Measurements from ENCODE around the gene DDX39A. TPM values are rescaled to one million over a fixed set of nuclear protein-coding genes. Genes with fewer than 3 reads are reported as not detected.
"Not testable (repeated sequence)": the region's sequence is repeated elsewhere in the genome, so short reads cannot be mapped to it uniquely, and the experiment has no call there.

Gene DDX39A
- total RNA-seq, 2 experiments from 2014 or later, result 219 to 227 TPM

DNA sequence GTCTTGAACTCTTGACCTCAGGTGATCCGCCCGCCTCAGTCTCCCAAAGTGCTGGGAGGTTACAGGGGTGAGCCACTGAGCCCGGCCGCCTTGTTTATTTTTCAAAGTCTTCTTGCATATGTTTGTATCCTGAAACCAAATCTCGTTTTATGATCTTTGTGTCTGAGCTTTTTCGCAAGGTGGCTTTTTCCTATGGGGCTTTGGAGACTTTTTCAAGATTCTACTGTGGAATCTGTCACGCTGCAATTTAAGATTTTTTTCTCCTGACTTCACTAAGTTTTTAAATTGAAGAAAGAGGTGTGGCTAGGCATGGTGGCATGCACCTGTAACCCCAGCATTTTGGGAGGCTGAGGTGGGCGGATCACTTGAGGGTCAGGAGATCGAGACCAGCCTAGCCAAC lies 44.8 kb downstream of the DDX39A start:
- H3K4me3 Mint-ChIP-seq, result peak overlapping the region; percentile 60
- intact Hi-C loops (cut with micrococcal nuclease), result loop anchor here (10.0 kb wide), 1 partner anchor 1700 kb away; the partner anchor contains the start of gene TPM4

DNA sequence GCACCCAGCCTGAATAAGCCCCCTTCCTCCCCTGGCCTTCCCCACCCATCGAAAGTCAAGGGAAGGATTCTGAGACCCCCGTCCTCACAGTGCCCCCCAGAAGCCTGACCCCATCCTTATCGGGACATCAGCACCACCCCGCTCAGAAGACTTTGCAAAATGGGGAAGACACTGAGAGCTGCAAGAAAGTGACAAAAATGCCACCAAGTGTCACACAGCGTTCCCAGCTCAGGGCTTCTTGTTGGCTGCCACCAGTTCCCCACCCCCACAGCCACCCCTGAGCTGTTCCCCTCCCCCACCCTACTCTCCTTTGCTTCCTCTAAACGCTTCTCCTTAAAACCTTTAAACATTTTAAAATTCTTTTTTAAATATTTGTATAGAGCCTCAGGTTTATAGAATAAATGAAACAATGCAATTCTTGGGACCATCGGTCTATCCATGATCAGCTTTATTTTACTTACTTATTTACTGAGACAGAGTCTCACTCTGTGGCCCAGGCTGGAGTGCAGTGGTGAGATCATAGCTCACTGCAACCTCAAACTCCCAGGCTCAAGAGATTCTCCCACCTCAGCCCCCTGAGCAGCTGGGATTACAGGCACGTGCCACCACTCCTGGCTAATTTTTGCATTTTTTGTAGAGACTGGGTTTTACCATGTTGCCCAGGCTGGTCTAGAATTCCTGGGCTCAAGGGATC lies 46.6 kb downstream of the DDX39A start:
- intact Hi-C loops (cut with micrococcal nuclease), result loop anchor here (10.0 kb wide), 1 partner anchor 1702 kb away; the partner anchor contains the start of gene TPM4

More for the DNA sequence above, 44.8 kb downstream of the DDX39A start:
- Mint-ChIP-seq H3K4me1 (ENCODE audit: low read depth) (peaks cover 67% of the 10 kb centered on the region), H3K27ac (peak overlapping the region; percentile 95)
- CTCF ChIA-PET; H3K9me3 Mint-ChIP-seq; DNase-seq; H3K27me3 Mint-ChIP-seq (ENCODE audit: low read depth); H3K36me3 Mint-ChIP-seq (ENCODE audit: low read depth): not testable (repeated sequence)

DNA sequence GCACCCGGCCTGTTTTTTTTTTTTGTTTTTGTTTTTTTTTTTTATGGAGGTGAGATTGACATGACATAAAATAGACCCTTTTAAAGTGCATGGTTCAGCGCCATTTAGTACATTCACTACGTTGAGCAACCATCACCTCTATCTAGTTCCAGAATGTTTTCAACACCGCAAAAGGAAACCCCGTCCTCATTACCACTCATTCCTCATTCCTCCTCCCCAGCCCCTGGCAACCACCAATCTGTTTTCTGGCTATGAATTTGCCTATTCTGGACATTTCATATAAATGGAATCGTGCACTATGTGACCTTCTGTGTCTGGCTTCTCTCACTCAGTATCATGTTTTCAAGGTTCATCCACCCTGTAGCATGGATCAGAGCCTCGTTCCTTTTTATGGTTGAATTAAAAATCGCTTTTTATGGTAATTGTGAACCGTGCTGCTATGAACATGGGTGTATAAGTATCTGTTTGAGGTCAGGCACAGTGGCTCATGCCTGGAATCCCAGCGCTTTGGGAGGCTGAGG lies 47.8 kb downstream of the DDX39A start:
- intact Hi-C loops (cut with micrococcal nuclease), result loop anchor here (10.0 kb wide), 1 partner anchor 1703 kb away; the partner anchor contains the start of gene TPM4
- Mint-ChIP-seq H3K36me3 (ENCODE audit: low read depth) (peaks cover 8% of the 10 kb centered on the region), H3K4me1 (ENCODE audit: low read depth) (peaks cover 80% of the 10 kb centered on the region), H3K27me3 (ENCODE audit: low read depth) (no peaks in the 10 kb centered on the region), H3K9me3 (peaks cover 6% of the 10 kb centered on the region), H3K27ac (peak overlapping the region; percentile 100), H3K4me3 (peak overlapping the region; percentile 11)
- no peak for DNase-seq
- CTCF ChIA-PET, result interaction anchor here (3.4 kb wide), 1 partner anchor 10 kb away, joined by 38 read pairs; the partner anchor contains the start of gene ADGRE5

More for the DNA sequence above, 46.6 kb downstream of the DDX39A start:
- not testable (repeated sequence) for DNase-seq; H3K27me3 Mint-ChIP-seq (ENCODE audit: low read depth); H3K36me3 Mint-ChIP-seq (ENCODE audit: low read depth); H3K9me3 Mint-ChIP-seq
- peak overlapping the region; percentile 100 for H3K27ac Mint-ChIP-seq
- CTCF ChIA-PET, result interaction anchor here (0.9 to 1.3 kb wide), 3 partner anchors 9 to 11 kb away, joined by 3 read pairs; no protein-coding TSS in a partner anchor
- peak overlapping the region; percentile 26 for H3K4me3 Mint-ChIP-seq
- peaks cover 69% of the 10 kb centered on the region for H3K4me1 Mint-ChIP-seq (ENCODE audit: low read depth)

DNA sequence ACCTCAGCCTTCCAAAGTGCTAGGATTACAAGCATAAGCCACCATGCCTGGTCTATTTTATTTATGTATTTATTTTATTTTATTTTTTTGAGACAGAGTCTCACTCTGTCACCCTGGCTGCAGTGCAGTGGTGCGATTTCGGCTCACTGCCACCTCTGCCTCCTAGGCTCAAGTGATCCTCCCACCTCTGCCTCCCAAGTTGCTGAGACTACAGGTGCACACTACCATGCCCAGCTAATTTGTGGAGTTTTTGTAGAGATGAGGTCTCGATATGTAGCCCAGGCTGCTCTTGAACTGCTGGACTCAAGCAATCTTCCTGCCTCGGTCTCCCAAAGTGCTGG lies 48.2 kb downstream of the DDX39A start:
- Mint-ChIP-seq H3K27ac (peak overlapping the region; percentile 100), H3K27me3 (ENCODE audit: low read depth) (no peaks in the 10 kb centered on the region), H3K4me3 (peak overlapping the region; percentile 75), H3K36me3 (ENCODE audit: low read depth) (peaks cover 8% of the 10 kb centered on the region), H3K9me3 (peaks cover 6% of the 10 kb centered on the region), H3K4me1 (ENCODE audit: low read depth) (peaks cover 81% of the 10 kb centered on the region)
- intact Hi-C loops (cut with micrococcal nuclease), result loop anchor here (10.0 kb wide), 1 partner anchor 1704 kb away; the partner anchor contains the start of gene TPM4
- CTCF ChIA-PET, result interaction anchor here (0.7 to 3.4 kb wide), 4 partner anchors 9 to 223 kb away, joined by 3 to 38 read pairs (median 4); partner anchors contain the start of gene ADGRE5
- DNase-seq, result no peak

DNA sequence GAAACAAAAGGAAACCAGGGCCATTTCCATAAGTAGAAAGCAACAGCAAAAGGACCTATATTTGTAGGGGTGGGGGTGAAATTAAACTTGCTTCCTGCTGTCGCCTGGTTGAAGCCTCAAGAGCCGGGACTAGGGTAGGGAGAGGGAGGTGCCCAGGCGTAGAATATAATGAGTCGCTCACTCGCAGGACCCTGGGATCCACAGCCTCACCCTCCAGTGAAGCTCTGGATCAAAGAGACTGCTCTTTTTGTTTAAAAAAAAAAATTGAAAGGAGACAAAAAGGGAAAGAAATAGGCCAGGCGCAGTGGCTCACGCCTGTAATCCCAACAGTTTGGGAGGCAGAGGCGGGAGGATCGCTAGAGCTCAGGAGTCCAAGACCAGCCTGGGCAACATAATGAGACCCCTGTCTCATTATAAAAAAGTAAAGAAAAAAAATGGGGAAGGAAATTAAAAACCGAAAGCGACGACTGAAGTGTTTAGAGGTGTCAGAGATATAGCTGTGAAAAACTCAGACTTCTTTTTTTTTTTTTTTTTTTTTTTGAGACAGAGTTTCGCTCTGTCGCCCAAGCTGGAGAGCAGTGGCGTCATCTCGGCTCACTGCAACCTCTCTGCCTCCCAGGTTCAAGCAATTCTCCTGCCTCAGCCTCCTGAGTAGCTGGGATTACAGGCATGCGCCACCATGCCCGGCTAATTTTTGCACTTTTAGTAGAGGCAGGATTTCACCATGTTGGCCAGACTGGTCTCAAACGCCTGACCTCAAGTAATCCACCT lies 48.8 kb downstream of the DDX39A start:
- CTCF ChIA-PET, result interaction anchor here (0.7 to 3.4 kb wide), 4 partner anchors 8 to 222 kb away, joined by 3 to 38 read pairs (median 4); partner anchors contain the start of gene ADGRE5
- Mint-ChIP-seq H3K36me3 (ENCODE audit: low read depth) (peaks cover 8% of the 10 kb centered on the region), H3K4me3 (peak overlapping the region; percentile 75), H3K9me3 (peaks cover 6% of the 10 kb centered on the region), H3K4me1 (ENCODE audit: low read depth) (peaks cover 81% of the 10 kb centered on the region), H3K27ac (peak overlapping the region; percentile 100), H3K27me3 (ENCODE audit: low read depth) (no peaks in the 10 kb centered on the region)
- intact Hi-C loops (cut with micrococcal nuclease), result loop anchor here (10.0 kb wide), 1 partner anchor 1704 kb away; the partner anchor contains the start of gene TPM4
- DNase-seq, result peak; percentile 80

DNA sequence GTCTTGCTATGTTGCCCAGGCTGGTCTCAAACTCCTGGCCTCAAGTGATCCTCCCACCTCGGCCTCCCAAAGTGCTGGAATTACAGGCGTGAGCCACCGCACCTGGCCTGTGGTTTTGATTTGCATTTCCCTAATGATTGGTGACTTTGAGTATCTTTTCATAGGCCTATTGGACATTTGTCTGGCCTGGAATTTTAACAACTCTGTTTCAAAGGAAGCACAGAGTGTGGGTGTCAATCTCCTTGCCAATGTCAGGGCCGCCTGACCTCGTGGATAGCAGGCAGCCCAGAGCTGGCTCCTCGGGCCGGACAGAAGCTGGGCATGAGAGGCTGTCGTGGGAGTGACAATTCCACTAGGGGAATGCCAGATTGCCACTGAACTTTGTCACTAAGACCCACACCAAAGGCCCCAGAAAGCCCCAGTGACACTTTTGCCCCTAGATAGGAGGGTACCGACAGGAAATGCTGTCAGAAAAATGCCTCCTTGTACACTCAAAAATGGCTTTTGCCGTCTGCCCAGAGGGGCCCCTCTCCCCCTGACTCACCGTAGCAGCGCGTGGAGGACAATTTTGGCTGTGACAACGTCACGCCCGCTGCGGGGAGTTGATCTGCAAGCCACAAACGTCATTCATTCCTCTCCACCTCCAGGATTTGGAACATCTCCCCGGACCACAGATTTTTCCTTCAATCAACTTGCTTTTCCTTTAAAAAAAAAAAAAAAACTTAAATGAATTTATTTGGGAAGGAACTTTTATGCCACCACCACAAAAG lies 49.6 kb downstream of the DDX39A start:
- intact Hi-C loops (cut with micrococcal nuclease), result loop anchor here (1.0 to 10.0 kb wide), 7 partner anchors 13 to 1705 kb away; partner anchors contain the start of genes DNAJB1, IER2, RFX1 and STX10
- CTCF ChIA-PET, result interaction anchor here (0.8 to 3.4 kb wide), 3 partner anchors 12 to 221 kb away, joined by 4 to 38 read pairs (median 4); partner anchors contain the start of gene ADGRE5
- peak; percentile 97 for DNase-seq
- no peaks in the 10 kb centered on the region for H3K27me3 Mint-ChIP-seq (ENCODE audit: low read depth)
- peaks cover 8% of the 10 kb centered on the region for H3K36me3 Mint-ChIP-seq (ENCODE audit: low read depth)
- peaks cover 81% of the 10 kb centered on the region for H3K4me1 Mint-ChIP-seq (ENCODE audit: low read depth)
- peak overlapping the region; percentile 75 for H3K4me3 Mint-ChIP-seq
- H3K9me3 Mint-ChIP-seq, result peaks cover 6% of the 10 kb centered on the region
- peak overlapping the region; percentile 100 for H3K27ac Mint-ChIP-seq

DNA sequence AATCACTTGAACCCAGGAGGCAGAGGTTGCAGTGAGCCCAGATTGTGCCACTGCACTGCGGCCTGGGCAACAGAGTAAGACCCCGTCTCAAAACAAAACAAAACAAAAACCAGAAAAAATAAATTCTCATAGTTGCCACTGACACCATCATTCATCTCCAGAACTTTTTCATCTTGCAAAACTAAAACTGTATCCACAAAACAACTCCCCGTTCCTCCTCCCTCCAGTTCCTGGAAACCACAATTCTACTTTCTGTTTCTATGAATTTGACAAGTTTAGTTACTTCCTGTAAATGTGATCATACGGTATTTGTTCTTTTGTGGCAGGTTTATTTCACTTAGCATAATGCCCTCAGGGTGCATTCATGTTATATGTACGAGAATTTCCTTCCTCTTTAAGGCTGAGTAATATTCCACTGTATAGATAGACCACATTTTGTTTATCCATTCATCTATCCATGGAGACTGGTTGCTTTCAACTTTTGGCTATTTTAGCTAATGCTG lies 51.1 kb downstream of the DDX39A start:
- peak overlapping the region; percentile 42 for H3K4me3 Mint-ChIP-seq
- H3K36me3 Mint-ChIP-seq (ENCODE audit: low read depth), result peaks cover 8% of the 10 kb centered on the region
- peaks cover 6% of the 10 kb centered on the region for H3K9me3 Mint-ChIP-seq
- H3K27ac Mint-ChIP-seq, result peak overlapping the region; percentile 100
- intact Hi-C loops (cut with micrococcal nuclease), result loop anchor here (1.0 to 5.0 kb wide), 4 partner anchors 361 to 1216 kb away; partner anchors contain the start of genes IER2, RFX1 and STX10
- peak; percentile 63 for DNase-seq
- no peaks in the 10 kb centered on the region for H3K27me3 Mint-ChIP-seq (ENCODE audit: low read depth)
- peaks cover 77% of the 10 kb centered on the region for H3K4me1 Mint-ChIP-seq (ENCODE audit: low read depth)
- CTCF ChIA-PET, result interaction anchor here (1.5 to 3.4 kb wide), 2 partner anchors 13 to 17 kb away, joined by 6 to 38 read pairs; partner anchors contain the start of gene ADGRE5

DNA sequence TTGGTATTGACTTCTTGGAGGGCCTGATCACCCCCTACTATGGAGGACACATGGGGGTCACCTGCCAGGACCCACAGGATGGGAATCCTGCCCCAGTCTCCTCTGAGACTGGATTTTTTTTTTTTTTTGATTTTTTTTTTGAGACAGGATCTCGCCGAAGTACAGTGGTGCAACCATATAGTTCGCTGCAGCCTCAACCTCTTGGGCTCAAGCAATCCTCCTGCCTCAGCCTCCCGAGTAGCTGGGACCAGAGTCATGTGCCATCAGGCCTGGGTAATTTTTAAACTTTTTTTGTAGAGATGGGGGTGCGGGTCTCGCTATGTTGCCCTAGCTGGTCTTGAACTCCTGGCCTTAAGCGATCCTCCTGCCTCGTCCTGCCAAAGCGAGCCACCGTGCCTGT lies 52.1 kb downstream of the DDX39A start:
- H3K27ac Mint-ChIP-seq, result peak overlapping the region; percentile 100
- H3K36me3 Mint-ChIP-seq (ENCODE audit: low read depth), result peaks cover 10% of the 10 kb centered on the region
- DNase-seq, result no peak
- peaks cover 78% of the 10 kb centered on the region for H3K4me1 Mint-ChIP-seq (ENCODE audit: low read depth)
- peak overlapping the region; percentile 75 for H3K4me3 Mint-ChIP-seq
- peaks cover 6% of the 10 kb centered on the region for H3K9me3 Mint-ChIP-seq
- intact Hi-C loops (cut with micrococcal nuclease), result loop anchor here (5.0 kb wide), 3 partner anchors 360 to 1215 kb away; partner anchors contain the start of genes IER2, RFX1 and STX10
- CTCF ChIA-PET, result interaction anchor here (1.5 to 2.3 kb wide), 2 partner anchors 15 to 18 kb away, joined by 6 to 22 read pairs; partner anchors contain the start of gene ADGRE5
- no peaks in the 10 kb centered on the region for H3K27me3 Mint-ChIP-seq (ENCODE audit: low read depth)

DNA sequence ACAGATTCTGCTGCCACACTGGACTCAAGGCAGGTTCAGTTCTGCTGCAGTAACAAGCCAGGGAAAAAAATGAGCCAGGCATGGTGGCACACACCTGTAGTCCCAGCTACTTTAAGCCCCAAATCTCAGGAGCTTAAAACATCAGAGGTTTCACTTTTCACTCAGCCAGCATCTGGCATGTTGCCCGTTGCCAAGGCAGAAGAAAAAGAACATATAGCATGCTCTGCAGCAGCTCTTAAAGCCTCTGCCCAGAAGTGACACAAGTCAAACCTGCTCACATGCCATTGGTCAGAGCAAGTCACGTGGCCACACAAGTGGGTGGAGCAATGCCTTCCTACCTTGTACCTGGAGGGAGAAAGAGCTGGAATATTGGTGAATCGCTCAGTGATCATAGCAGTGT lies 52.6 kb downstream of the DDX39A start:
- Mint-ChIP-seq H3K4me3 (peak overlapping the region; percentile 75), H3K27ac (peak overlapping the region; percentile 100), H3K9me3 (peaks cover 6% of the 10 kb centered on the region), H3K36me3 (ENCODE audit: low read depth) (peaks cover 10% of the 10 kb centered on the region), H3K4me1 (ENCODE audit: low read depth) (peaks cover 78% of the 10 kb centered on the region), H3K27me3 (ENCODE audit: low read depth) (no peaks in the 10 kb centered on the region)
- CTCF ChIA-PET, result interaction anchor here (1.3 to 8.9 kb wide), 4 partner anchors 16 to 230 kb away, joined by 5 to 100 read pairs (median 14); partner anchors contain the start of genes ADGRE5 and ASF1B
- DNase-seq, result peak; percentile 99
- intact Hi-C loops (cut with micrococcal nuclease), result loop anchor here (1.0 to 5.0 kb wide), 6 partner anchors 18 to 1214 kb away; partner anchors contain the start of genes DDX39A, IER2, RFX1 and STX10

DNA sequence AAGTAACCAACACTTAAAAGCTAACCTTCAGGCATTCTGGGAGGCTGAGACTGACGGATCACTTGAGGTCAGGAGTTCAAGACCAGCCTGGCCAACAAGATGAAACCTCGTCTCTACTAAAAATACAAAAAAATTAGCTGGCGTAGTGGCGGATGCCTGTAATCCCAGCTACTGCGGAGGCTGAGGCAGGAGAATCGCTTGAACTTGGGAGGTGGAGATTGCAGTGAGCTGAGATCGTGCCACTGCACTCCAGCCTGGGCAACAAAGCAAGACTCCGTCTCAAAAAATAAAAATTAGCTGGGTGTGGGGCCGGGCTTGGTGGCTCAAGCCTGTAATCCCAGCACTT lies 55.1 kb downstream of the DDX39A start:
- CTCF ChIA-PET, result interaction anchor here (0.5 to 8.9 kb wide), 6 partner anchors 9 to 116 kb away, joined by 3 to 100 read pairs (median 4); partner anchors contain the start of gene PKN1
- peaks cover 67% of the 10 kb centered on the region for H3K4me1 Mint-ChIP-seq (ENCODE audit: low read depth)
- DNase-seq; H3K36me3 Mint-ChIP-seq (ENCODE audit: low read depth); H3K9me3 Mint-ChIP-seq; intact Hi-C loops (cut with micrococcal nuclease); H3K27me3 Mint-ChIP-seq (ENCODE audit: low read depth): not testable (repeated sequence)
- H3K27ac Mint-ChIP-seq, result peak overlapping the region; percentile 96
- peak overlapping the region; percentile 86 for H3K4me3 Mint-ChIP-seq
